Measurements from ENCODE around the gene TRAF7.

The TRAF7 gene

DNA sequence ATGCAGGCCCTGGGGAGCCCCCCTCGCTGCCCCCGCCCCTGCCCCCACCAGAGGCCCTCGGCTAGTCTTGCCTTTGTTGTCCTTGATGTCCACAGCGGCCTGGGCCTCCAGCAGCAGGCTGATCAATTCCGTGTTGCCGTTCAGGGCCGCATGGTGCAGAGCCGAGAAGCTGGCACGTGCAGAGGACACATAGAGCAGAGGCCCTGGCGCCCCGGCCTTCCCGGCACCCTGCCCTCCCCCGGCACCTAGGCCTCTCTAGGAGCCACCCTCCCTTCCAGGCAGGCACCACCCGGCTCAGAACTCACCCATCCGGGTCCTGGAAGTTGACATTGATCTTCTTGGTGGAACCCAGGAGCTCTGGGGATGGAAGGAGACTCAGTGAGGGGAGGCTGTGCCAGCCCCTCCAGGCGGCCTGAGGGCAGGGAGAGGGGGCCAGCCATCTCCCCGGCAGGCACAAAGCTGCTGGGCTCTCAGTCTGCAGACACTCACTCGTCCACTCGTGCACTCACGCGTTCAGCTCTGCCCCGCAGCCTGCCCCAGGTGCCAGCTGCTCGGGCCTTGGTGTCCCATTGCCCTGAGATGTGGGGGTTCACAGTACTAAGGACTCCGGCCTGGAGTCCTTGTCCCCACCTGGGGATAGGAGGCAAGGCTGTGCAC lies 34.5 kb downstream of the TRAF7 start:
- Histone ChIP-seq H4K8ac (ENCODE audit: low read depth, low read length) (no peak overlapping the region), H3K4me2 (ENCODE audit: insufficient read depth, low read length, poor library complexity, severe bottlenecking) (no peak overlapping the region), H3K4ac (ENCODE audit: low read length) (peak overlapping the region; percentile 11), H4K91ac (ENCODE audit: low read depth, low read length, poor library complexity) (no peak overlapping the region), H3K14ac (ENCODE audit: low read length) (no peak overlapping the region), H3K79me1 (ENCODE audit: low read depth, low read length) (no peaks in the 10 kb centered on the region), H2AFZ (ENCODE audit: low read length) (peak overlapping the region; percentile 35), H3K4me3 (ENCODE audit: low read length in 2 of 2) (peak overlapping the region in 1 of 2 donors; percentile 16), H3K9ac (ENCODE audit: low read depth, low read length, poor library complexity) (peak overlapping the region; percentile 21), H3K9me3 (replicated peaks in 1 of 2; ENCODE audit: control insufficient read depth in 2 of 2, insufficient read depth in 1 of 2, low read depth in 1 of 2, low read length in 2 of 2) (no peaks in the 10 kb centered on the region), H2BK12ac (ENCODE audit: low read length) (peak overlapping the region; percentile 22), H3K27me3 (ENCODE audit: control insufficient read depth in 3 of 3, insufficient read depth in 3 of 3, low read depth in 1 of 3, low read length in 3 of 3) (peaks cover 0 to 5% (median 0%) of the 10 kb centered on the region in 3 experiments), H3K4me1 (ENCODE audit: control insufficient read depth in 2 of 2, insufficient read depth in 1 of 2, low read depth in 1 of 2, low read length in 2 of 2) (peaks cover 4 to 18% of the 10 kb centered on the region in 2 donors), H3K18ac (ENCODE audit: low read length) (peak overlapping the region; percentile 38), H2BK5ac (ENCODE audit: low read length) (no peak overlapping the region), H2BK120ac (ENCODE audit: low read depth, low read length) (no peak overlapping the region), H2AK5ac (ENCODE audit: low read depth, low read length) (peak overlapping the region; percentile 88), H2BK15ac (ENCODE audit: low read length) (no peak overlapping the region), H3K27ac (replicated peaks; ENCODE audit: low read length) (no peak overlapping the region), H3K23ac (ENCODE audit: low read depth, low read length, poor library complexity) (no peak overlapping the region), H3K36me3 (replicated peaks in 1 of 2; ENCODE audit: control insufficient read depth in 2 of 2, insufficient read depth in 2 of 2, low read length in 2 of 2) (no peaks in the 10 kb centered on the region)
- WGBS, 2 donors (ENCODE audit: extremely low coverage in 2 of 2, insufficient read length in 2 of 2, insufficient replicate concordance in 1 of 2): no CpG with 5 or more reads among the region's 24 CpGs
- no peak for DNase-seq (ENCODE audit: low spot score)

DNA sequence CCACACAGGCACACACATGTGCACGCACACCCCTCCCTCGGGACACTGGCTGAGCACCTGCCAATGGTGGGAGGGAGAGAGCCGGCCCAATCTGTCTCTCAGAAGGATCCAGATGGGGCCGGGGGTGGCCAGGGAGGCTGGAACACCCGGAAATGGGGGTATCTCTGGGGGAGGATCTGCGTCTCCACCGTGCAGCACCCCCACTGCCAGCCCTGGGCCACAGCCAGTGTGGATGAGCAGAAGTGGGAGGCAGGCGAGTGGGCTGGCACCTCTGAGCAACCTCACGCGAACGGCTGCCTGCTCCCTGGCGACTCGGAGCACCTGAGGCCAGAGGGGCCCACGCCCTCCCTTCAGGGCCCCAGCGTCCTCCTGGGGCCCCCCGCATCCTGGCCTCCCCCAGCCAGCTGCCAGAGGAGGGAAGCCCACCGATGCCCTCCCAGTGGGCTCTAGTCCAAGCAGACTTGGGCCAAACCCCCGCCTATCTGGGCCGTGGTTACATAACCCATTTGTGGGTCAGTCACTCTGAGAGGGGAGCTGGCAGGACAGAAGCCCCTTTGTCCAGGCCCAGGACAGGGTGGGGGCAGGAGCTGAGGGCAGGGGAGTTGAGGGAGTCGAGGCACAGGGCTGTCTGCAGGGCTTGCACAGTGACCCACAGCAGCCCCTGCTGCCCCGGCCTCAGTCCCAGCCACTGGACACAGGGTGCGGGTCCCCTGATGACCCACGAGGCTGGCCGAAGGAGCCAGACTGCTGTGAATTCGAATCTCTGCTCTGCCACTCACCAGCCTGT lies 35.3 kb downstream of the TRAF7 start:
- peaks cover 10 to 24% of the 10 kb centered on the region in 2 donors for H3K4me1 ChIP-seq (ENCODE audit: control insufficient read depth in 2 of 2, insufficient read depth in 1 of 2, low read depth in 1 of 2, low read length in 2 of 2)
- no peak overlapping the region for H2BK15ac ChIP-seq (ENCODE audit: low read length)
- peak overlapping the region; percentile 22 for H2BK12ac ChIP-seq (ENCODE audit: low read length)
- H3K27me3 ChIP-seq (ENCODE audit: control insufficient read depth in 3 of 3, insufficient read depth in 3 of 3, low read depth in 1 of 3, low read length in 3 of 3): peaks cover 0 to 11% (median 0%) of the 10 kb centered on the region in 3 experiments
- peak overlapping the region; percentile 53 for H3K4ac ChIP-seq (ENCODE audit: low read length)
- H3K9me3 ChIP-seq (replicated peaks in 1 of 2; ENCODE audit: control insufficient read depth in 2 of 2, insufficient read depth in 1 of 2, low read depth in 1 of 2, low read length in 2 of 2): no peaks in the 10 kb centered on the region
- no peak overlapping the region for H2AFZ ChIP-seq (ENCODE audit: low read length)
- H3K36me3 ChIP-seq (replicated peaks in 1 of 2; ENCODE audit: control insufficient read depth in 2 of 2, insufficient read depth in 2 of 2, low read length in 2 of 2): no peaks in the 10 kb centered on the region
- H3K27ac ChIP-seq (replicated peaks; ENCODE audit: low read length): no peak overlapping the region
- H3K4me3 ChIP-seq (ENCODE audit: low read length in 2 of 2): peak overlapping the region in 1 of 2 donors; percentile 16
- peak overlapping the region; percentile 56 for H3K14ac ChIP-seq (ENCODE audit: low read length)
- H2BK5ac ChIP-seq (ENCODE audit: low read length): no peak overlapping the region
- no peak overlapping the region for H2BK120ac ChIP-seq (ENCODE audit: low read depth, low read length)
- no peaks in the 10 kb centered on the region for H3K79me1 ChIP-seq (ENCODE audit: low read depth, low read length)
- H2AK5ac ChIP-seq (ENCODE audit: low read depth, low read length): peak overlapping the region; percentile 88
- DNase-seq (ENCODE audit: low spot score): no peak
- no peak overlapping the region for H4K8ac ChIP-seq (ENCODE audit: low read depth, low read length)
- H3K9ac ChIP-seq (ENCODE audit: low read depth, low read length, poor library complexity): peak overlapping the region; percentile 60
- H3K23ac ChIP-seq (ENCODE audit: low read depth, low read length, poor library complexity): no peak overlapping the region
- H3K18ac ChIP-seq (ENCODE audit: low read length): peak overlapping the region; percentile 38
- H3K4me2 ChIP-seq (ENCODE audit: insufficient read depth, low read length, poor library complexity, severe bottlenecking): no peak overlapping the region
- WGBS, 2 donors (ENCODE audit: extremely low coverage in 2 of 2, insufficient read length in 2 of 2, insufficient replicate concordance in 1 of 2): no CpG with 5 or more reads among the region's 25 CpGs
- no peak overlapping the region for H4K91ac ChIP-seq (ENCODE audit: low read depth, low read length, poor library complexity)

DNA sequence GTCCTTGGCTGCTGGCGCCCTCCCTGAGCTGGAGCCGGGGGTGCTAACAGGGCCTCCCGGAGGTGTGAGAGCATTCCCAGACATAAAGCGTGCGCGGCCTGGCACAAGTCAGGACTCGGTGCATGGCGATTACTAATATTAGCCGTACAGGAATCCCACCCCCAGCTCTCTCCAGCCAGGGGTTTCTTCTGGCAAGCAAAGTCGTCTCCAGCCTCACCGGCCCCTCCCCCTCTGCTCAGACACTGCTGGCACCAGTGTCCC lies 35.8 kb downstream of the TRAF7 start:
- WGBS, 2 donors (ENCODE audit: extremely low coverage in 2 of 2, insufficient read length in 2 of 2, insufficient replicate concordance in 1 of 2): no CpG with 5 or more reads among the region's 11 CpGs
- Histone ChIP-seq H2BK15ac (ENCODE audit: low read length) (no peak overlapping the region), H2BK120ac (ENCODE audit: low read depth, low read length) (no peak overlapping the region), H3K18ac (ENCODE audit: low read length) (no peak overlapping the region), H3K4me2 (ENCODE audit: insufficient read depth, low read length, poor library complexity, severe bottlenecking) (no peak overlapping the region), H3K23ac (ENCODE audit: low read depth, low read length, poor library complexity) (no peak overlapping the region), H4K91ac (ENCODE audit: low read depth, low read length, poor library complexity) (no peak overlapping the region), H3K36me3 (replicated peaks in 1 of 2; ENCODE audit: control insufficient read depth in 2 of 2, insufficient read depth in 2 of 2, low read length in 2 of 2) (no peaks in the 10 kb centered on the region), H3K4ac (ENCODE audit: low read length) (no peak overlapping the region), H3K14ac (ENCODE audit: low read length) (no peak overlapping the region), H3K9me3 (replicated peaks in 1 of 2; ENCODE audit: control insufficient read depth in 2 of 2, insufficient read depth in 1 of 2, low read depth in 1 of 2, low read length in 2 of 2) (no peaks in the 10 kb centered on the region), H3K4me1 (ENCODE audit: control insufficient read depth in 2 of 2, insufficient read depth in 1 of 2, low read depth in 1 of 2, low read length in 2 of 2) (peaks cover 10 to 24% of the 10 kb centered on the region in 2 donors), H3K79me1 (ENCODE audit: low read depth, low read length) (no peaks in the 10 kb centered on the region), H2AK5ac (ENCODE audit: low read depth, low read length) (no peak overlapping the region), H2BK12ac (ENCODE audit: low read length) (no peak overlapping the region), H4K8ac (ENCODE audit: low read depth, low read length) (no peak overlapping the region), H3K9ac (ENCODE audit: low read depth, low read length, poor library complexity) (no peak overlapping the region), H2BK5ac (ENCODE audit: low read length) (no peak overlapping the region), H3K27ac (replicated peaks; ENCODE audit: low read length) (no peak overlapping the region), H3K4me3 (ENCODE audit: low read length in 2 of 2) (no peak overlapping the region), H2AFZ (ENCODE audit: low read length) (no peak overlapping the region), H3K27me3 (ENCODE audit: control insufficient read depth in 3 of 3, insufficient read depth in 3 of 3, low read depth in 1 of 3, low read length in 3 of 3) (peaks cover 0 to 11% (median 0%) of the 10 kb centered on the region in 3 experiments)
- no peak for DNase-seq (ENCODE audit: low spot score)

DNA sequence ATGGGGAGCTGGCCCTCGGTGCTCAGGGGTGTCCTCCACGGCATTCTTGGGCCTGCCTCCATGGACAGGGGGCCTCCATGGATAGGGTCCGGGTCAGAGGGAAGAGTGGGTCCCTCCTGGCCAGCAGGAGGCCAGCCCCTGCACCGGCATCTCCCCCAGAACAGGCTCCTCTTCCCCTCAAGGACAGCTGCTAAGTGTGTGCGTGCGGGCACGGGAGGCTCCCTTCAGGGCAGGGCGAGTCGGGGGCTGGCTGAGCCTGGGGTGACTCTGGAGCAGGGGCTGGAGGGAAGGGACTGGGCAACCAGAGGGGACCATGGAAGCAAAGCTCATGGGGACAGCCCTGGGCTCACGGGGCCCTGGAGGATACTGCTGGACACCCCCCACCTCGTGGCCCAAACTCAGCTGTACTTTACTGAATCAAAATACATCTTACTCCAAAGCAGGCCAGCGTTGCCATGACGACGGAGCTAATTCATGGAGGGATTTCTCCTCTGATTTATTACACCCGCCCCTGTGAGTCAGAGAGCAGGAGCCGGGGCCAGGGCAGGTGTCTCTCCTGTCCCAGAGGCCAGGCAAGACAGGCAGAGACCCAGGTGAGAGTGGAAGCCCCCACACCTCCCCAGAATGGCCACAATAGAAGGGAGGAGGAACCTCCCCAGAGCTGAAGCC lies 38.7 kb downstream of the TRAF7 start:
- H4K91ac ChIP-seq (ENCODE audit: low read depth, low read length, poor library complexity): no peak overlapping the region
- peak overlapping the region in 1 of 2 donors; percentile 45 for H3K4me3 ChIP-seq (ENCODE audit: low read length in 2 of 2)
- no peak overlapping the region for H3K18ac ChIP-seq (ENCODE audit: low read length)
- H3K4me1 ChIP-seq (ENCODE audit: control insufficient read depth in 2 of 2, insufficient read depth in 1 of 2, low read depth in 1 of 2, low read length in 2 of 2): peaks cover 10 to 29% of the 10 kb centered on the region in 2 donors
- no peak overlapping the region for H2BK5ac ChIP-seq (ENCODE audit: low read length)
- no peak overlapping the region for H3K9ac ChIP-seq (ENCODE audit: low read depth, low read length, poor library complexity)
- H2AK5ac ChIP-seq (ENCODE audit: low read depth, low read length): no peak overlapping the region
- no peak for DNase-seq (ENCODE audit: low spot score)
- H3K9me3 ChIP-seq (replicated peaks in 1 of 2; ENCODE audit: control insufficient read depth in 2 of 2, insufficient read depth in 1 of 2, low read depth in 1 of 2, low read length in 2 of 2): no peaks in the 10 kb centered on the region
- H3K4me2 ChIP-seq (ENCODE audit: insufficient read depth, low read length, poor library complexity, severe bottlenecking): no peak overlapping the region
- no peaks in the 10 kb centered on the region for H3K79me1 ChIP-seq (ENCODE audit: low read depth, low read length)
- no peak overlapping the region for H2BK15ac ChIP-seq (ENCODE audit: low read length)
- H2AFZ ChIP-seq (ENCODE audit: low read length): no peak overlapping the region
- H4K8ac ChIP-seq (ENCODE audit: low read depth, low read length): no peak overlapping the region
- H3K23ac ChIP-seq (ENCODE audit: low read depth, low read length, poor library complexity): no peak overlapping the region
- no peak overlapping the region for H3K4ac ChIP-seq (ENCODE audit: low read length)
- no peaks in the 10 kb centered on the region for H3K36me3 ChIP-seq (replicated peaks in 1 of 2; ENCODE audit: control insufficient read depth in 2 of 2, insufficient read depth in 2 of 2, low read length in 2 of 2)
- no CpG with 5 or more reads among the region's 16 CpGs for WGBS, 2 donors (ENCODE audit: extremely low coverage in 2 of 2, insufficient read length in 2 of 2, insufficient replicate concordance in 1 of 2)
- H2BK12ac ChIP-seq (ENCODE audit: low read length): no peak overlapping the region
- no peak overlapping the region for H2BK120ac ChIP-seq (ENCODE audit: low read depth, low read length)
- H3K14ac ChIP-seq (ENCODE audit: low read length): no peak overlapping the region
- no peak overlapping the region for H3K27ac ChIP-seq (replicated peaks; ENCODE audit: low read length)
- H3K27me3 ChIP-seq (ENCODE audit: control insufficient read depth in 3 of 3, insufficient read depth in 3 of 3, low read depth in 1 of 3, low read length in 3 of 3): peaks cover 2 to 29% (median 16%) of the 10 kb centered on the region in 3 experiments
